MM.1S (cell line): ENCODE results near the gene NUDT1.

Experiments used
- DNase-seq: peaks from one replicate; pipeline ENCODE4 v3.0.0-alpha.2; 2015
- H2AFZ ChIP-seq: fragments of 300-600 bp; sonication (generic); 2 replicates; pipeline ENCODE4 v1.6.0; 2016; ENCODE audit warnings: antibody characterized with exemption, low read length
- H3F3A ChIP-seq: fragments of 300-600 bp; sonication (generic); 2 replicates; pipeline ENCODE4 v1.6.1; 2016; ENCODE audit warnings: mild to moderate bottlenecking, antibody characterized with exemption, low read length, moderate library complexity, mixed read lengths; ENCODE audit not compliant: insufficient read depth
- H3K27ac ChIP-seq: fragments of 300-600 bp; sonication (generic); 2 replicates; pipeline ENCODE4 v1.5.1; 2016; ENCODE audit warnings: mild to moderate bottlenecking, low read length
- H3K27me3 ChIP-seq: fragments of 300-600 bp; sonication (generic); replicated peaks from 2 replicates; pipeline ENCODE4 v1.6.0; 2016; ENCODE audit warnings: low read length; ENCODE audit not compliant: insufficient read depth
- H3K36me3 ChIP-seq: fragments of 300-600 bp; sonication (generic); replicated peaks from 2 replicates; pipeline ENCODE4 v1.6.1; 2016; ENCODE audit warnings: mild to moderate bottlenecking, low read length, mixed read lengths; ENCODE audit not compliant: insufficient read depth
- H3K4me1 ChIP-seq: fragments of 300-600 bp; sonication (generic); 2 replicates; pipeline ENCODE4 v1.6.1; 2016; ENCODE audit warnings: low read length, mixed read lengths
- H3K4me2 ChIP-seq: fragments of 300-600 bp; sonication (generic); 2 replicates; pipeline ENCODE4 v1.6.0; 2016; ENCODE audit warnings: low read depth, low read length
- H3K4me3 ChIP-seq: fragments of 300-600 bp; sonication (generic); 2 replicates; pipeline ENCODE4 v1.5.1; 2016; ENCODE audit warnings: low read length, mixed read lengths
- H3K79me2 ChIP-seq: fragments of 300-600 bp; sonication (generic); 2 replicates; pipeline ENCODE4 v1.6.1; 2016; ENCODE audit warnings: mixed run types, low read length, mixed read lengths
- H3K9ac ChIP-seq: fragments of 300-600 bp; sonication (generic); 2 replicates; pipeline ENCODE4 v1.6.1; 2016; ENCODE audit warnings: low read length, mixed read lengths
- H3K9me2 ChIP-seq: fragments of 300-600 bp; sonication (generic); replicated peaks from 2 replicates; pipeline ENCODE4 v1.6.1; 2016; ENCODE audit warnings: mild to moderate bottlenecking, low read length, mixed read lengths; ENCODE audit not compliant: insufficient read depth
- H3K9me3 ChIP-seq: fragments of 300-600 bp; sonication (generic); replicated peaks from 2 replicates; pipeline ENCODE4 v1.6.1; 2016; ENCODE audit warnings: mild to moderate bottlenecking, low read length, mixed read lengths; ENCODE audit not compliant: insufficient read depth
- H4K20me1 ChIP-seq: fragments of 300-600 bp; sonication (generic); 2 replicates; pipeline ENCODE4 v1.6.1; 2016; ENCODE audit warnings: mild to moderate bottlenecking, low read length, moderate library complexity, mixed read lengths; ENCODE audit not compliant: insufficient read depth
- EZH2 ChIP-seq: fragments of 300-600 bp; sonication (generic); optimal IDR thresholded peaks from 2 replicates; pipeline ENCODE3; 2017; ENCODE audit warnings: low read depth, mild to moderate bottlenecking, antibody characterized with exemption, low read length, mixed read lengths
- EZH2phosphoT487 ChIP-seq: fragments of 300-600 bp; sonication (generic); IDR thresholded peaks from 2 replicates; pipeline ENCODE4 v1.6.1; 2018; ENCODE audit warnings: antibody characterized with exemption, low read length
- TF ChIP-seq, protein P1 (sequence below): fragments of 300-600 bp; sonication (generic); IDR thresholded peaks from 2 replicates; pipeline ENCODE4 v1.5.1; 2016; ENCODE audit warnings: antibody characterized with exemption, low read length, mixed read lengths

NUDT1 gene

DNA sequence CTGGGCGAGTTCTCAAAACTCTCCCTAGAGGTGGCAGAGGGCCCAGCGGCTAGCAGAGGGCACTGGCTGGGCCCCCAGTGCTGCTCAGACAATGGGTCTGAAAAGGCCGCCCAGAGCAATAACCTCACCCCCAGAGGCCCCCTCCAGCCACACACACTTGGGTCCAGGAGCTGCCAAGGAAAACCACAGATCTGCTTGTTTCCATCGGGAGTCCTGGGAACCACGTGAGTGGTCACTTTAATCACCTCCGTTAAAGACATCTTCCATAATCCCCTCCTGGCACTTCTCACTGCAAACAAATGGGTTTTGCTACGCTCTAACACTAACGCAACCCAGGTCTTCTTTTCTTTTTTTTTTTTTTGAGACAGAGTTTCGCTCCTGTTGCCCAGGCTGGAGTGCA is 30.0 kb downstream of the NUDT1 start:
- Histone ChIP-seq H3K27ac (no peak overlapping the region), H3K9me2 (no peaks in the 10 kb centered on the region), H3F3A (no peaks in the 10 kb centered on the region), H3K4me2 (no peak overlapping the region), H3K4me1 (no peaks in the 10 kb centered on the region), H2AFZ (no peak overlapping the region), H3K4me3 (no peak overlapping the region), H3K79me2 (no peaks in the 10 kb centered on the region), H3K9ac (no peak overlapping the region), H4K20me1 (no peaks in the 10 kb centered on the region), H3K36me3 (no peaks in the 10 kb centered on the region), H3K9me3 (no peaks in the 10 kb centered on the region), H3K27me3 (no peaks in the 10 kb centered on the region)
- no peak for DNase-seq
- TF ChIP-seq EZH2, result no peak
- no peak for TF ChIP-seq EZH2phosphoT487
- TF ChIP-seq, protein P1, sequence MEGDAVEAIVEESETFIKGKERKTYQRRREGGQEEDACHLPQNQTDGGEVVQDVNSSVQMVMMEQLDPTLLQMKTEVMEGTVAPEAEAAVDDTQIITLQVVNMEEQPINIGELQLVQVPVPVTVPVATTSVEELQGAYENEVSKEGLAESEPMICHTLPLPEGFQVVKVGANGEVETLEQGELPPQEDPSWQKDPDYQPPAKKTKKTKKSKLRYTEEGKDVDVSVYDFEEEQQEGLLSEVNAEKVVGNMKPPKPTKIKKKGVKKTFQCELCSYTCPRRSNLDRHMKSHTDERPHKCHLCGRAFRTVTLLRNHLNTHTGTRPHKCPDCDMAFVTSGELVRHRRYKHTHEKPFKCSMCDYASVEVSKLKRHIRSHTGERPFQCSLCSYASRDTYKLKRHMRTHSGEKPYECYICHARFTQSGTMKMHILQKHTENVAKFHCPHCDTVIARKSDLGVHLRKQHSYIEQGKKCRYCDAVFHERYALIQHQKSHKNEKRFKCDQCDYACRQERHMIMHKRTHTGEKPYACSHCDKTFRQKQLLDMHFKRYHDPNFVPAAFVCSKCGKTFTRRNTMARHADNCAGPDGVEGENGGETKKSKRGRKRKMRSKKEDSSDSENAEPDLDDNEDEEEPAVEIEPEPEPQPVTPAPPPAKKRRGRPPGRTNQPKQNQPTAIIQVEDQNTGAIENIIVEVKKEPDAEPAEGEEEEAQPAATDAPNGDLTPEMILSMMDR, result no peak

DNA sequence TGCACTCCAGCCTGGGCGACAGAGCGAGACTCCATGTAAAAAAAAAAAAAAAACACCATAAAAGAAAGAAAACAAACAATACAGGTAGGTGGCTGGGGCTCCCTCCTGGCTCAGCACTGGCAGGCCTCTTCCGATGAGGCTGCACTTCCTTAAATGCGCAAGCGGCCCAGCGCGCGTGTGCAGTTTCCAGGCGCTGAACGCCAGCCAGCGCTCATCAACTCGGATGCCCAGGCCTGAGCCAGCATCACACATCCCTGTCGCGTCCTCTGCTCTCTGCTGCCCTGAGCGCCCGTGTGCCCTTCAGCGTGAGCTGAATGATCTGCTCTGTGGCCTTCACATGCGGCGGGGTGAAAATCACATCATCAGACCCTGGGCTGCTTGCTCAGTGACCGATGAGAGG is 31.8 kb downstream of the NUDT1 start:
- no peak overlapping the region for H3K4me3 ChIP-seq
- TF ChIP-seq EZH2phosphoT487, result no peak
- TF ChIP-seq, protein P1, result no peak
- no peak for TF ChIP-seq EZH2
- H3F3A ChIP-seq, result no peaks in the 10 kb centered on the region
- H4K20me1 ChIP-seq, result no peaks in the 10 kb centered on the region
- no peaks in the 10 kb centered on the region for H3K36me3 ChIP-seq
- H3K27ac ChIP-seq, result no peak overlapping the region
- H3K4me2 ChIP-seq, result no peak overlapping the region
- no peaks in the 10 kb centered on the region for H3K4me1 ChIP-seq
- no peak for DNase-seq
- no peaks in the 10 kb centered on the region for H3K79me2 ChIP-seq
- H3K9me2 ChIP-seq, result no peaks in the 10 kb centered on the region
- H3K9me3 ChIP-seq, result no peaks in the 10 kb centered on the region
- H2AFZ ChIP-seq, result no peak overlapping the region
- no peaks in the 10 kb centered on the region for H3K27me3 ChIP-seq
- H3K9ac ChIP-seq, result no peak overlapping the region

DNA sequence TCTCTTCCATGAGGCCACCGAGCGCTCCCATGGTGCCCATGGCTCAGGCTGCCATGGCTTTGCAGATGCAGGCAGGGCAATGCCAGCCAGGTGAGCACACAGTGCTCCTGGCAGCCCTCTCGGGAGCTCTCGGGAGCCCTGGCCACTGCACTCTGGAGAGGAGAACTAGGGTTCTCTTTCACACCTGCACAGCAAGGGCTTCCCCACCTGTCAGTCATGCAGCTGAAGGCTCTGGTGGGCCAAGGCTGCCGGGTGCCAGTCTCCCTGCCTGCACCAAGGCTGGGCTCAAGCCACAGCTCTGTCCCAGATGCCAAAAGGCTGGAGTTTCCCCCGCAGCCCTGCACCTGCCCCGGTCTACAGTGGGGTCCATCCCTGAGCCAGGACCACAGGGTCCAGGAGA is 32.6 kb downstream of the NUDT1 start:
- Histone ChIP-seq H3K9me3 (no peaks in the 10 kb centered on the region), H3K4me3 (no peak overlapping the region), H3K27ac (no peak overlapping the region), H4K20me1 (no peaks in the 10 kb centered on the region), H3K27me3 (no peaks in the 10 kb centered on the region), H3K4me2 (no peak overlapping the region), H3F3A (no peaks in the 10 kb centered on the region), H3K4me1 (no peaks in the 10 kb centered on the region), H2AFZ (no peak overlapping the region), H3K79me2 (no peaks in the 10 kb centered on the region), H3K9ac (no peak overlapping the region), H3K9me2 (no peaks in the 10 kb centered on the region), H3K36me3 (no peaks in the 10 kb centered on the region)
- no peak for DNase-seq
- TF ChIP-seq EZH2 (no peak), EZH2phosphoT487 (no peak)
- TF ChIP-seq, protein P1, result no peak
